ENCODE measurements around the gene BMP10.

BMP10 gene

GRCh38 chr2:68829749-68830148 lies 41.4 kb downstream of the BMP10 start:
- TF ChIP-seq CTCF (conservative IDR thresholded peaks at IDR 0.05) = no peak
- H3K27ac ChIP-seq = peak overlapping the region; percentile 71

DNA sequence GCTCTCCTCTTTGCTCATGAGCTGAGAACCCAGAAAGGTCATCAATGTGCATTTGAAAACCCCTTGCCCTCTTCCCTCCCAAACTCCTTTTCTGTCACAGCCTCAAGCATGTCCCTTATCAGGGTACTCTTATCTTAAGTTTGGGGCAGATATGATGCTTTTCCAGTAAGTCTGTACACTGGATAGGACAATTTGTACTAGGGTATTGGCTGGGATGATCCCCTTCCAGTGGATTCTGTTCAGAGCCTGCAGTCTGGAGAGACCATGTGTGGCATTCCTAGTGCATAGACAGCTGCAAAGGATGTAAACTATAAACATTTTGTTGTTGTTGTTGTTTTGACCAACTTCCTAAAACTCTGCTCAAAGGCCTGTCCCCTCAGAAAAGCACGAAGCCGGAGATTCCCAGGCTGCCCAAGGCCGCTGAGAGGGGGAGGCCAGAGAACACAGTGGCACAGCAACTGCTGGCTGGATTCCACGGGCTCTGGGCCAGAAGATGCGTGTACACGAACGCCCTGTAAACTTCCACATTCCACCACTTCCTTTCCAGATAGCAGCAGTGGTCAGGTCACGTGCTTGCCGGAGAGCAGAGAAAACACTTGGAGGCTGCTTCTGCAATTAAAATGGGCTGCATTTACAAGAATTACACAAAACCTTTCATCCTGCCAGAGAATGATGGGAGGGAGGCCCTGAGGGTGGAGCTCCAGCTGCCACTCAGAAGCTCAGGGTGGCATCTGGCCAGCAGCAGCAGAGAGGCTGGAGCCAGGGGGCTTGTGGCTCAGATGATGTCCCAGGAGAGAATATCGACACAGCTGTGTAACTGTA lies 42.1 kb downstream of the BMP10 start:
- peak overlapping the region; percentile 71 for H3K27ac ChIP-seq
- TF ChIP-seq CTCF (conservative IDR thresholded peaks at IDR 0.05) = no peak

DNA sequence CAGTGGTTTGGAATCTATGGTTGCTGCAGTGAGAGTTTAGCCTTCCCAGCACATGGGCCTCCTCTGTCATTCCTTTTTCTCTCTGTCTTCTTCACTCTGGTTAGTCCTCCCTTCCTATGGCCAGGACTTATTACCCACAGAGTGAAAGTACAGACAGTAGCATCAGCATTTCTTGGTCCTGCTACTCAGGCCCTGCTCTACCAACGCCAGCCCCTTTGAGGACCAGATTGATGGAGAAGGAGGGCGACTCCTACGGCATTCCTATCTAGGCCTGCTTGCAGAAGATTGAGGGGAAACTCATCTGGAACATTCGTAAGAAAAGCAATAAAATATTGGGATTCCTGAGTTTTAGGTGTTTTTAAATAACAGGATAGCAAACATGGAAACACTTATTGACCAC lies 43.5 kb downstream of the BMP10 start:
- H3K27ac ChIP-seq = peak overlapping the region; percentile 71; the same call in 1 of the 2 replicates
- TF ChIP-seq CTCF (conservative IDR thresholded peaks at IDR 0.05) = no peak

GRCh38 chr2:68825866-68826265 lies 45.3 kb downstream of the BMP10 start:
- no peak overlapping the region for H3K27ac ChIP-seq
- TF ChIP-seq CTCF (conservative IDR thresholded peaks at IDR 0.05) = no peak

- TF ChIP-seq CTCF (conservative IDR thresholded peaks at IDR 0.05) = no peak
- H3K27ac ChIP-seq = no peak overlapping the region
These were observed 46.4 kb downstream of the BMP10 start for GRCh38 chr2:68824831-68825230.

GRCh38 chr2:68822207-68822872 lies 48.9 kb downstream of the BMP10 start:
- no peak overlapping the region for H3K27ac ChIP-seq
- no peak for TF ChIP-seq CTCF (conservative IDR thresholded peaks at IDR 0.05)

- no peak overlapping the region for H3K27ac ChIP-seq
- TF ChIP-seq CTCF (conservative IDR thresholded peaks at IDR 0.05) = no peak
These were observed 51.6 kb downstream of the BMP10 start for GRCh38 chr2:68819556-68819955.
